Transverse colon (tissue), 4 donors: ENCODE results near the gene CYP4F2.

Experiments
- POLR2A ChIP-seq: fragments of 450-650 bp; IDR thresholded peaks from one replicate; pipeline ENCODE4 v1.6.1; 2016; ENCODE audit warnings: antibody characterized with exemption, mild to moderate bottlenecking, moderate library complexity
- POLR2AphosphoS5 ChIP-seq, 3 donors: sonication (generic); formaldehyde crosslinking; IDR thresholded peaks; one replicate each; pipeline ENCODE4 v1.6.1; 2016; ENCODE audit warnings: antibody characterized with exemption in 3 of 3
- TF ChIP-seq, protein P1 (sequence below), 5 experiments: fragments of 200-600 bp in 3 of 5; fragments of 450-650 bp in 2 of 5; sonication (generic) in 3 of 5; IDR thresholded peaks; 1 replicate in 2 of 5; 2 replicates in 3 of 5; pipeline ENCODE4 v1.5.1; 2016 to 2017; ENCODE audit warnings: antibody characterized with exemption in 5 of 5, inconsistent platforms in 3 of 5, mild to moderate bottlenecking in 2 of 5, moderate library complexity in 1 of 5

- TF ChIP-seq, protein P1, sequence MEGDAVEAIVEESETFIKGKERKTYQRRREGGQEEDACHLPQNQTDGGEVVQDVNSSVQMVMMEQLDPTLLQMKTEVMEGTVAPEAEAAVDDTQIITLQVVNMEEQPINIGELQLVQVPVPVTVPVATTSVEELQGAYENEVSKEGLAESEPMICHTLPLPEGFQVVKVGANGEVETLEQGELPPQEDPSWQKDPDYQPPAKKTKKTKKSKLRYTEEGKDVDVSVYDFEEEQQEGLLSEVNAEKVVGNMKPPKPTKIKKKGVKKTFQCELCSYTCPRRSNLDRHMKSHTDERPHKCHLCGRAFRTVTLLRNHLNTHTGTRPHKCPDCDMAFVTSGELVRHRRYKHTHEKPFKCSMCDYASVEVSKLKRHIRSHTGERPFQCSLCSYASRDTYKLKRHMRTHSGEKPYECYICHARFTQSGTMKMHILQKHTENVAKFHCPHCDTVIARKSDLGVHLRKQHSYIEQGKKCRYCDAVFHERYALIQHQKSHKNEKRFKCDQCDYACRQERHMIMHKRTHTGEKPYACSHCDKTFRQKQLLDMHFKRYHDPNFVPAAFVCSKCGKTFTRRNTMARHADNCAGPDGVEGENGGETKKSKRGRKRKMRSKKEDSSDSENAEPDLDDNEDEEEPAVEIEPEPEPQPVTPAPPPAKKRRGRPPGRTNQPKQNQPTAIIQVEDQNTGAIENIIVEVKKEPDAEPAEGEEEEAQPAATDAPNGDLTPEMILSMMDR (IDR thresholded peaks at IDR 0.05): no peak
- TF ChIP-seq POLR2A (no peak), POLR2AphosphoS5 (IDR thresholded peaks at IDR 0.05) (no peak)
Measured at GRCh38 chr19:15843203-15843893, 54.5 kb downstream of the CYP4F2 start.
